HG03432 (cell line): ENCODE measurements around the gene NRXN3.
"Not testable (repeated sequence)": the region's sequence is repeated elsewhere in the genome, so short reads cannot be mapped to it uniquely, and the experiment has no call there.

ENCODE experiments used
- ATAC-seq: cut with Tn5 transposase; IDR thresholded peaks from one replicate; pipeline ENCODE4 v1.9.1; 2021; ENCODE audit warnings: mild to moderate bottlenecking, moderate library complexity; ENCODE audit not compliant: unreplicated experiment

NRXN3 gene

GRCh38 chr14:78566026-78566858 is 396.1 kb downstream of the NRXN3 start:
- ATAC-seq: peak; percentile 93

DNA sequence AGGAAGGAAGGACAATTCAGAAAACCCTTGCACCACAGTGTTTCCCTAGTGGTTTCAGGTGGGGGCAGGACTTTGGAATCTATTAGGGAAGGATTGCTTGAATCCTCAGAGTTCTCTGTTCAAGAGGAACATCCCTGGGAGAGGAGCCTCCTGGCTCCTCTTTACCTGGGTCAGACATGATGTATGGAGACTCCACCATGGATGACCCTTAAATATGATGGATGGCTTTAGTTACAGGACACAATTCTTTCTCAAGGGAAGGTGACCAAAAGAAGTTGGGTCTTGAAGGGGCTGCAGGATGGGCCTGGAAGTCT is 396.6 kb downstream of the NRXN3 start:
- peak; percentile 6 for ATAC-seq

GRCh38 chr14:78567343-78567742 is 397.2 kb downstream of the NRXN3 start:
- ATAC-seq: no peak

GRCh38 chr14:78573736-78574135 is 403.6 kb downstream of the NRXN3 start:
- ATAC-seq: not testable (repeated sequence)

GRCh38 chr14:78576437-78577166 is 406.4 kb downstream of the NRXN3 start:
- ATAC-seq: no peak

DNA sequence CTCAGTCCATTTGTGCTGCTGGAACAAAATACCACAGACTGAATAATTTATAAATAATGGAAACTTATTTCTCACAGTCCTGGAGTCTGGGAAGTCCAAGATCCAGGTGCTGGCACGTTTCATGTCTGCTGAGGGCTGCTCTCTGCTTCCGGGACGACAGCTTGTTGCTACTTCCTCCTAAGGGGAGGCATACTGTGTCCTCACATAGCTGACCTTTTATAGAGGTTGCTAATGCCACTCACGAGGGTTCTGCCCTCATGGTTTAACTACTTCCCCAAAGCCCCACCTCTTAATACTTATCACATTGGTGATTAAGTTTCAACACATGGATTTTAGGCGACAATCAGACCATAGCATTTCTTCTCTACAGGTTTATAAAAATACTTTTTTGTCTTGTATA is 411.1 kb downstream of the NRXN3 start:
- no peak for ATAC-seq

DNA sequence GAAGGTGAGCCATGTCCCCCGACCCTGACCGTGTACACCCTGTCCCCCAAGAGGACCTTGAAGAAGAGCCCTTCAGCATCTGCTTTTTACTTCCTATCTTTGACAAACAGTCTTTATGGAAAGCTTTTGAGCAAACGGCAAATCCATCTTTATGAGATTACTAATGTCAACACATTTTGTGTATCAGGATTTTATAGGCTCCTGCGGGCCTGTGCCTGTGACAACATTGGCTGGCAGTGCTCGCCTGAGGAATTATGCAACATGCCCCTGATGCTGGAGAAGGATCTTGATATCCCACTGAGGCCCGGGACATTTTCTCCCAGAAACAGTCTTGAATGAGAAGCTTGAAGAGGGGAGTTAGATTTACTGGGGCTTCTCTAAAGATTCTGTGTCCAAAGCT is 416.5 kb downstream of the NRXN3 start:
- ATAC-seq: no peak

DNA sequence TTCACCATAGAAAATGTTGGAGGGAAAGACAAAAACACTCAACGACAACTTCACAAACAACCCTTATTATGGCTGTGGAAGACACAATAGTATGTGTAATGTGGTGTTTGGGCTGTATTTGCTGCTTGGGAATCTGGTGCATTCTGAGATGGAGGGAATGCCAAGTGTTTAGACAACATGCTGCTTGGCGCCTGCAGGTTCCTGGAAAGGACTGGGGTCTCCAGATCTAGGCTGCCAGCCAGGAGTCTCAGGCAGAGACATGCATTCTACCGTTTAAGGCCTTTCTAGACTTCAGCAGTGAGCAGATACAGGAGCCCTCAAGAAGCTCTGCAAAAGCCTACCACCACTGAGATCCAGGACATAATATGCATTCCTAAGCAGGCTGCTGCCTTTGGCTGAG is 418.7 kb downstream of the NRXN3 start:
- no peak for ATAC-seq

DNA sequence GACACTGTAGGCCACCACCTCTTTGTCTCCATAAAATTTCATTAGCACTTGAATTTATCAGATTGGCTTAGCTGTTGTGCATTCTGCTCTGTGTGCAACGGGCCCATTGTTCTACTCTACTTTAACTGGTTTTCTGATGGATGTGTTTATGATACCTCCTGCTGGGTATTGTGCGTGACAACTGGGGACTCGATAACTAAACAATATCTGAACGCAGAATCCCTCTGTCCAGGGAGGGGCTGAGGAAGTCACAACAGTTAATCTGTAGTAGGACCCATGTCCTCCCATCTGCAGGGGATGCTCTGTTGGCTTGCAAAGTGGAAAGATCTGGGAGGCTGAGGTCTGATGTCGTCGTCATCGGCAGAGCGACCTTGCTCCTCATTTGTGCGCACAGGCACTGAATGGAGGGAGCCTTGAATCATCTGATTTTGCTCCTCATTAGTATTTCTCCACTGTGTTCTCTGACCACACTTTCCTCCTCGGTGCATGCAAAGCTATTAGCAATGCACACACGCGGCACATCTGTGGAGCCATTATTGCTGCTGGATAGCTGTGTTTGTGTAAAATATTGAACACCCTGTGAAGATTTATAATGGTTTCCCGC is 422.5 kb downstream of the NRXN3 start:
- no peak for ATAC-seq

DNA sequence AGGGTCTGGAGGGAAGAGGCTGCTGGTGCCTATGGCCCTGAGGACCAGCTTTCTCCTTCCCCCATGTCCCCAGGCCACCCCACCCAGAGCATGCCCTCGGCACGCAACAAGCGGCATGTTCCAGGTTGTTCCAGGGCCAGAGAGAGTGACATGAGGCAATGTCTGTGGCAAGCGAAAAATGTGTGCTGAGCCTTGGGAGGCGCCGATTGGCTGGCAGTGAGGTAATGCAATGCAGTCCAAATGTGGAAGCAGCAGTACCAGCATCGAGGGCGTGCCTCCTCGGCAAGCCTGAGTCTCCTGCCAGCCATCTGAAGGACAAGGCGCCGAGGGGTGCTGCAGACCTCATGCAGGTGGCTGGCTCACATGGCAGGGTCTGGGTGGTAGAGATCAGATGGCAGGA is 423.8 kb downstream of the NRXN3 start:
- ATAC-seq: no peak

DNA sequence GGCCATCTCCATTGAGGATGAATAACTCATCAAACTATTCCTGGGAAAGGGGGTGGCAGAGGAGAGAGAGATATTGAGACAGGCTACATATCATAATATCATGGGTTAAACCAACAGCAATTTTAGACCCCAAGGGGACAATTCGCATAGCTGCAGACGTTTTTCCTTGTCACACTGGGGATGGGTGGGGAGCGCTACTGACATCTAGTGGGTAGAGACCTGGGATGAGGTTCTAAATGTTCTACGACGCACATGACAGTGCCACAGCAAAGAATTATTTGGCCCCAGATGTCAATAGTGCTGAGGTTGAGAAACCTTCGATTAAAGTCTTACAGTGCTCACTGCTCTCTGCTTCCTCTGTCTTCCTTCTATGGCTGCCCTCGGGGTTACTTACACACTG is 425.6 kb downstream of the NRXN3 start:
- no peak for ATAC-seq

GRCh38 chr14:78598046-78598920 is 428.1 kb downstream of the NRXN3 start:
- ATAC-seq: peak; percentile 93

DNA sequence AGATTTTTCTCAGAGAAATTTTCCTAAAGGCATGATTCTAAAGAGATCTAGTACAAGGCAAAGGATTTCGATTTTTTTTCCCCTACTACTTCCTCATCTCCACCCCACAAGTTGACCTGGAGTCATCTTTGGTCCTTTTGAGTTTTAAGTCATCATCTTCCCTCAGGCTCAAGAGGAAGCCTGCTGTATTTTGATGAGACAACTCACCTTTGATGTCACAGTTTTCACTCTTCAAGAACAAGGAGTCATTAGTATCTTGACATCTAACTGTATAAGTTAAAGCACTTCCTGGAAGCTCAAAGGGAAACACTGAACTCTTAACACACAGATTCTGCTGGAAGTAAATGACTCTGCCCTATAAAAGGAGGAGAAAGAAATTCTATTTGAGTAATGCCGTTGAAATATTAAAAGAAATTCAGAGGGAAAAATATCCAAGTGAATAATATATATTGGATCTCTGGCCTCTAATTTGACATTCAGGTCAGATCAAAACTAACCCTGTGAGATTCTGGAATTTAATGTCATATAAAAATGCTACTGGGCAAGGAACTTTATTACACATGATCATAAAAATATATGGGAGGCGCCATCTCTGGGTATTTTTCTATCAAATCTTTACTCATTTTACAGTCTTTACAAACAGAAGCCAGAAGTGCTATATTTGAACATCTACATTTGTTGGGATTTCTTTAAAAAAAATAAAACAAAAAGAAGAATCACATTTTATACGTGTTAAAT is 435.0 kb downstream of the NRXN3 start:
- no peak for ATAC-seq

DNA sequence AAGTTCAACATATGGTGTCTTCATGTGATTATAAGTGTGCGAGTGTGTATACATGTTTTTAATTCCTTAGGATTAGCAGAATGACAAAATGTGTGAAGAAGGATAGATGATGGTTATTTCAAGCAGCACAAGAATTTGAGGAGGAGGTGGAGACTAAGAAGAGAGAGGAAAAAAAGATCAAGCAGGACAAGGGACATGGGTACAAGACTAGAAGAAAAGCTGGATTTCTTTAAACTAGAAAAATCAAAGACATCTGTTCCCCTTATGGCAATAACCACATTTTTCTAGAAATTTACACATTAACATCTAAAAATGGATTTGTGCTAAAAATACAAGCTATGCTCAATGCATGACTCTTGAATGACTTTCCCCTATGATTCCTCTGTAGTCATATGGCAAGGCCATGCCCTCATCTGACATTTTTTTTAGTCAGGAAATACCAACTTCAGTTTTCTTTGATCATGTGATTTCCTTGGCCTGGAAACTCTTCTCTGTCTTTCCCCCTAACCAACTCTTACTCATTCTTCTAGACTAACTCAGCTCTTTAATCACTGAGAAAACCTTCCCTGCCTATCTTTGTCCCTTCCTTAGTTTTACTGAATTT is 435.8 kb downstream of the NRXN3 start:
- ATAC-seq: peak; percentile 53

DNA sequence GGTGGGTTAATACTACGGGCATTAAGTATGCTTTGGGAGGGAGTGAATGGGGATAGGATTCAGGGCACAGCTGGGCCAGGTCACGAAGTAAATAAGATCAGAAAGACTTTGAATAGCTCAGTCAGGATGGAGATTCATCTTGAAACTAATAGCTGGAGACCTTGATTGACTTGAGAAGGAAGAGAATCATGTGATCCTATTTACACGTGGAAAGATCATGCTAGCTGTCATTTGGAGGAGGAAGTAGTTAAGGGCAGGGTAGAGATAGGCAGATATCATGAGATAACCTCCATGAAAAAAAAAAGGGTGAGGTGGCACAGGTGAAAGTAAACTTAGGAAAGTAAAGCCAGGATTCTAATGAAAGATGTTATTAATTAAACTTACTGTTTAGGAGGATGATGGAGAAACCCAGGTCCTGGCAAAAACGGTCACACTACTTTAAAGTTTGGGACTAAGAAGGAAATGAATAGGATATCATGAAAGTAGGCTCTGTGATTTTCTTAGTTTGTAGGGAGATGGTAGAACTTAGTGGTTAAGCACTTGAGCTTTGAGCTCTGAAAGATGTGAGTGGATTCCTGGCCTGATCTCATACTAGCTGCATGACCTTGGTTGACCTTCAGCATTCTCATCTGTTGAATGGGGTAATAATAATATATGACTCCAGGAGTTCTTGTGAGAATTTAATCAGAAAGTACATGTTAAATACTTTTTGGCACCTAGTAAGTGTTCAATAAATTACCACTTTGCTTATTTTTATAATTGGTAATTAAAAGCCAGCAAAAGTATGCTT is 439.0 kb downstream of the NRXN3 start:
- peak; percentile 56 for ATAC-seq

- ATAC-seq: no peak
Measured at GRCh38 chr14:78610994-78611393, 440.8 kb downstream of the NRXN3 start.

GRCh38 chr14:78611796-78612571 is 441.8 kb downstream of the NRXN3 start:
- ATAC-seq: no peak

DNA sequence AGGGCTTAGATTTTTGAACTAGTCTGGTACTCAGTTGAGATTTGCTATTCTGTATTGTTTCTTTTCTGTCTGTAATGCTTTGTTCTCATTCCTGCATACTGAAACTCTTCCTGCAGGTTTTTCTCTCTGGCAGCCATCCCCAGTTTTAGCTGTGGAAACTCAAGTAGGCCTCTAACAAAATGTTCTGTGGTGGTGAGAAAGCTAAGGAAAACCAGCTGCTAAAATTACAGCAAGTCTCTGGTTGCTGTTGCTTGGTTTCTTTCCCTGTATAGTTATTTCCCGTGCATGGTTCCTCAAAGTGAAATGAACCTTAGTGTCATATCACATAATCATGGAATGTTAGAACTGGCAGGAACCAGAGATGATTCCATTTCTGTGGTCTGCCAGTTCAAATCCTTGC is 442.5 kb downstream of the NRXN3 start:
- no peak for ATAC-seq
